VCaP (cell line): ENCODE measurements around the gene PRKCZ.

Experiments
- H3K27ac ChIP-seq: fragments of 450-650 bp; 2 replicates; pipeline ENCODE4 v1.5.1; 2017
- CTCF ChIP-seq: fragments of 450-650 bp; conservative IDR thresholded peaks from 2 replicates; pipeline ENCODE4 v1.5.1; 2017; ENCODE audit warnings: mild to moderate bottlenecking, moderate library complexity

The PRKCZ gene

GRCh38 chr1:2212274-2212531 lies 162.0 kb downstream of the PRKCZ start:
- TF ChIP-seq CTCF = no peak
- peak overlapping the region; percentile 49; the same call in 1 of the 2 replicates for H3K27ac ChIP-seq

DNA sequence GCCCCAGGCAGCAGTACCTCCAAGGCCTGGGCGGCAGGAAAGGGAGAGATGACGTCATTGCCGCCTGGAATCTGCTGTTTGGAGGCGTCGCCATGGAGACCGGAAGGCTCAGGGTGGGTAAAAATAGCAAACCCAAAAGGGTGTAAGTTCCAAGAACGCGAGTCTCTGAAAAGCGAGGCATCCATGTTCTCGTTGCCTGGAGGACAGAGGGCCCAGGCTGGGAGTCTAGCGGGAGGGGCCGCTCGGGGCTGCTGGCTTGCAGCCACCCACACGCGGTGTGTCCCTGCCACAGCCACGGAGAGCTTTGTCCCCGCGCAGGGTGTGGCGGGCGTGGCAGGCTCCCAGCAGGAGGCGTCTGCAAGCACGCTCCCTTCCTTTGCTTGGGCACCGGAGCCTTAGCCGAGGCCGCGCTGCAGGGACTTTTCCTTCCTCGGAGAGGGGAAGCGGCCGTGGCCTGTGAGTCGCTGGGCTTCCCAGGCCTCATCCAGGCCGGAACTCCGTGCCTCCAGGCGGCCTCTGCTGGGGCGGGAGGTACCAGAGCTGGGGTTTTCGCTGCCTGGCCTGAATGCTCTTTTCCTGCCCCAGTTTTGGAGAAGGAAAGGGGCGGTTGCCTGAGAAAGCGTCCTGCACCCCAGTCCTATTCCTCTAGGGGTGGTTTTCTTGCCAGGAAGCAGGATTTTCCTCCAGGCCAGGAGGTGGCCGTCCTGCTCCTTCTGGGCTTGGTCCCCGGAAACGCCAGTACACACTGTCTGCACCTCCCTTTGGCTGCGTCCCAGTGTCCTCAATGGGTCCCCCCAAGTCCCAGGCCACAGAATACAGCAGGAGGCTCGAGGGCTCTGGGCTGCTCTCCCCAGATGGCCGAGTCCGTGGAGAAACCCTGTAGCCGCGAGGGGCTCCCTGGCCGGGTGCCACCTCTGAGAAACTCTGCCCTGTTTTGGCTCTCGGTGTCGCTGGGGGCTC lies 162.6 kb downstream of the PRKCZ start:
- peak overlapping the region; percentile 49 for H3K27ac ChIP-seq
- peak; percentile 52 for TF ChIP-seq CTCF

GRCh38 chr1:2213576-2214505 lies 163.6 kb downstream of the PRKCZ start:
- no peak overlapping the region; the same call in 1 of the 2 replicates for H3K27ac ChIP-seq
- no peak for TF ChIP-seq CTCF

DNA sequence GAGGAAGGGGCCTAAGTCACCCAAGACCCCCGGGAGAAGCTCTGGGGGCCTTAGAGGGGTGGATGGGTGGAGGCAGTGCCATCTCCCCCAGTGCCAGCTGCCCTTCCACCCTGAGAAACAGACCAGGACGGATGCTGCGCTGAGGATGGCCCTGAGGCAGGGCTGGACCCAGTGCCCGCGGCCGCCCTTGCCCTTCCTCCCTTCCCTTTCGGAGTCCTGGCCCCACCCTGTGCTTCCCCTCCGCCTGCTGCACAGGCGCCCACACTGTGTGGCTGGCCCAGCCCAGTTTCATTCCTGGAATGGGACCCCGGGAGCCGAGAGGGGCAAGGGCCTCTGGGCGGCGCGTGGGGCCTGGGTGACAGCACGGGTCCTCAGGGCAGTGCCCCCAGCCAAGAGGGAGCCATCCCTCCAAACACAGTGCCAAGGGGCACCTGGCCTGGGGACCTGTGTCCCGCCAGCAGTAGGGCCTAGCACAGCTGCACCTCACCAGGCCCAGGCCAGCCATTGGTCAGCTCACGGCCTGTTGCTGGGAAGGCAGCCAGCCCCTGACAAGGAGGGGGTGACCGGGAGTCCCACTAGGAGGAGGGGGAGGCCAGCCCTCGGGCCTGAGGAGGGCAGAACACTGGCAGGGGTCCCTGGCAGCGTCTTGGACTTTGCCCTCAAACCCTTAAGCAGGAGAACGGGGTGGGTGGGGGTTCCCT lies 164.5 kb downstream of the PRKCZ start:
- no peak for TF ChIP-seq CTCF
- no peak overlapping the region; the same call in 1 of the 2 replicates for H3K27ac ChIP-seq

DNA sequence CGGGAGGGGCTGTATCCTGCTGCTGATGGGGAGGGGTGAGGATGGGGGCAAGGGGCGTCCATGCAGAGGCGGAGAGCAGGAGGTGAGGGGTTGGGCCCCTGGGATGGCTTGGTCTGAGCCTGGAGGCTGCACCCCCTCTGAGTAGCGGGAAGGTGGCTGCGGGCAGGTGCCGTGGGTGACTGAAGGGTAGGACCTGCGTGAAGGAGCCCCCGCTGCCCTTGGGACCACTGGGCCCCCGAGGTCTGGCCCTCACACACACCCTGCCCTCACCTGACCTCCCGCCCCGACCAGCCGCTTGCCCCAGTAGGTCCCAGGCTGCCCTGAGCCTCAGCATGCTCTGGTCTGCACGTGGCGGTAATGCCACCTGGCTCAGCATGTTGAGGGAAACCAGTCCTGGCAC lies 165.1 kb downstream of the PRKCZ start:
- no peak overlapping the region for H3K27ac ChIP-seq
- no peak for TF ChIP-seq CTCF

GRCh38 chr1:2215909-2216766 lies 165.9 kb downstream of the PRKCZ start:
- no peak overlapping the region for H3K27ac ChIP-seq
- TF ChIP-seq CTCF = no peak
